ENCODE data around the gene FCHSD2. TPM values are rescaled to one million over a fixed set of nuclear protein-coding genes. Genes with fewer than 3 reads are reported as not detected.

Gene FCHSD2
- total and polyA plus RNA-seq, 9 of the 15 experiments (the other 6 are each of a cell fraction or from before 2014, with no cell fraction given) = 1.8 to 14.7 (median 6.4) TPM

DNA sequence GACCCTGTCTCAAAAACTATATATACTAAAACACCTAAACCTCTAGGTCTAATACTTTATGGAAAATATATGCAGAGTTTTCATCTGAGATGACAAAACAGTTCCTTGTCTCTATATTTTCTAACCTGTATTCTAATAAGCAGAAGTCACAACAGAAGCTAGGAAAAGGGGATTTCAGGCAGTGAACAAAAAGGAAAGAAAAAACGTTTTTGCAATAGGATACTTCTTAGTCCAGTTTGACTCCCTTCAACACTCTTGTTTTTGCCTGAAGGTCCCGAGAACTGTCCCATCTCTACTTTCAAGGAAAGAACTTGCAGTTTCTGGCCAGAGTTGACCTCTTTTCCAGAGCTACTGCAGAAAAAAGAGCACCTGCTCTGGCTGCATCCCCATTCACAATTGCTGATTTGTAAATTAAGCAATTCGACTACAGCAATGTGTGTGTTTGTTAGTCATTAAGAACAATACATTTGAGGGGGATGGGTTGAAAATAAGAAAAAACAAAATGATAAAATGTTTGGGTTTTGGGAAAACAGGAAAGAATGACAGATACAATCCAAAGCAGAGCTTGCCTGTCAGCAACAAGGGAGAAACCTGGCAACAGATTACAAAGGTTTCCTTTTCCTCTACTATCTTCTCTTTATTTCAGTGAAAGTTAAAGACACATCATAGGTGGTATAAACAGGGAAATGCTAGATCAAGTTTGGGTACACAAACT, 160.0 kb downstream of the FCHSD2 start:
- WGBS (ENCODE audit: insufficient coverage, low coverage, missing lambda C conversion rate) = 28% methylated on average over 3 of the region's 3 CpGs
- Histone ChIP-seq H3K4me3 (no peak overlapping the region), H3K4me1 (replicated peaks in 1 of 2; ENCODE audit: control insufficient read depth in 2 of 2, insufficient read depth in 2 of 2, low read length in 2 of 2) (no peaks in the 10 kb centered on the region), H4K20me1 (replicated peaks; ENCODE audit: control insufficient read depth, insufficient read depth, low read length) (no peaks in the 10 kb centered on the region), H3K9ac (ENCODE audit: insufficient read depth in 1 of 2, low read depth in 2 of 2, low read length in 2 of 2) (no peak overlapping the region), H3K27me3 (ENCODE audit: control insufficient read depth in 2 of 2, insufficient read depth in 2 of 2, low read length in 2 of 2) (no peaks in the 10 kb centered on the region), H3K9me3 (replicated peaks; ENCODE audit: control insufficient read depth, insufficient read depth, low read depth, low read length) (no peaks in the 10 kb centered on the region), H3K27ac (ENCODE audit: extremely low read depth, low read depth, low read length) (no peak overlapping the region), H3K79me2 (ENCODE audit: control insufficient read depth, insufficient read depth, low read length) (no peaks in the 10 kb centered on the region), H3K36me3 (ENCODE audit: control insufficient read depth, insufficient read depth, low read length) (0 out of 3 replicates have a peak, but pooled peaks cover 2% of the 10 kb centered on the region), H2AFZ (ENCODE audit: low read depth, low read length) (no peak overlapping the region), H3K9me1 (ENCODE audit: control insufficient read depth, insufficient read depth, low read length) (no peaks in the 10 kb centered on the region), H3K4me2 (ENCODE audit: insufficient read depth, low read length) (no peak overlapping the region)
- ATAC-seq (no peak), FAIRE-seq (no peak), DNase-seq (ENCODE audit: extremely low read depth in 1 of 4, low spot score in 3 of 4) (no peak)
- intact Hi-C loops (cut with micrococcal nuclease) = no loop called here
- TF ChIP-seq TAL1 (IDR thresholded peaks at IDR 0.05) = no peak
- POLR2A ChIA-PET = interaction anchor here (0.6 to 1.5 kb wide), 2 partner anchors 9 to 319 kb away, joined by 5 read pairs; no protein-coding TSS in a partner anchor
- in situ Hi-C loops (cut with MboI) = no loop called here
- CTCF ChIA-PET (ENCODE audit: low intra/inter-chr PET ratio) = no interaction called here
- no TSS peak for BruUV-seq (replicated peaks)

DNA sequence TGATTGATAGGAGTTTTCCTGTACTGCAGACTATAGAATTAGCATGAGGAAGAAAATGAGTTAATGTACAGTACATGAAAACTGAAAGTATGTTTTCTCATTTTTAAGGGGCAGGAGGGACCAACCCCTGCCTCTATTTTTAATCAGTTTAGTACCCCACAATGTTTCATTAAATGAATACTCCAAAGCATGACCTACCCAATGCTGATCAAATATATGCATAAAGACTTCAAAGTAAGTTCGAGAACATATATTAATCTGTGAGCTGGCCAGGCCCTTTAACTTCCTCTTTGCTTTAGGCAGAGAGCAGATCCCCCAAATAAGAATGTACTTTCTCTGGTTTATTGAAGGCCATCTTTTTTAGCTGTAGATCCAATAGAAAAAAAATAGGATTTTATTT, 161.0 kb downstream of the FCHSD2 start:
- Histone ChIP-seq H3K27me3 (ENCODE audit: control insufficient read depth in 2 of 2, insufficient read depth in 2 of 2, low read length in 2 of 2) (no peaks in the 10 kb centered on the region), H3K79me2 (ENCODE audit: control insufficient read depth, insufficient read depth, low read length) (no peaks in the 10 kb centered on the region), H3K27ac (ENCODE audit: extremely low read depth, low read depth, low read length) (no peak overlapping the region), H3K36me3 (ENCODE audit: control insufficient read depth, insufficient read depth, low read length) (0 out of 3 replicates have a peak, but pooled peaks cover 2% of the 10 kb centered on the region), H3K9ac (ENCODE audit: insufficient read depth in 1 of 2, low read depth in 2 of 2, low read length in 2 of 2) (no peak overlapping the region), H3K4me2 (ENCODE audit: insufficient read depth, low read length) (no peak overlapping the region), H3K4me3 (no peak overlapping the region), H3K4me1 (replicated peaks in 1 of 2; ENCODE audit: control insufficient read depth in 2 of 2, insufficient read depth in 2 of 2, low read length in 2 of 2) (no peaks in the 10 kb centered on the region), H4K20me1 (replicated peaks; ENCODE audit: control insufficient read depth, insufficient read depth, low read length) (no peaks in the 10 kb centered on the region), H3K9me1 (ENCODE audit: control insufficient read depth, insufficient read depth, low read length) (no peaks in the 10 kb centered on the region), H2AFZ (ENCODE audit: low read depth, low read length) (no peak overlapping the region), H3K9me3 (replicated peaks; ENCODE audit: control insufficient read depth, insufficient read depth, low read depth, low read length) (no peaks in the 10 kb centered on the region)
- ChIA-PET CTCF (ENCODE audit: low intra/inter-chr PET ratio) (no interaction called here), POLR2A (interaction anchor here (0.6 to 1.5 kb wide), 4 partner anchors 8 to 321 kb away, joined by 3 to 5 read pairs (median 3); no protein-coding TSS in a partner anchor)
- 44% methylated on average over 1 of the region's 1 CpG for WGBS (ENCODE audit: insufficient coverage, low coverage, missing lambda C conversion rate)
- no peak for ATAC-seq
- no peak for DNase-seq (ENCODE audit: extremely low read depth in 1 of 4, low spot score in 3 of 4)
- in situ Hi-C loops (cut with MboI) = no loop called here
- intact Hi-C loops (cut with micrococcal nuclease) = no loop called here
- no TSS peak for BruUV-seq (replicated peaks)
- no peak for FAIRE-seq
- TF ChIP-seq SREBF2 (CRISPR knock-in tag; IDR thresholded peaks at IDR 0.05) (no peak), TARDBP (IDR thresholded peaks at IDR 0.05) (no peak), SP1 (CRISPR knock-in tag; IDR thresholded peaks at IDR 0.05) (no peak), SMARCC2 (IDR thresholded peaks at IDR 0.05; ENCODE audit: low read depth) (no peak)
- TF ChIP-seq, protein P1, sequence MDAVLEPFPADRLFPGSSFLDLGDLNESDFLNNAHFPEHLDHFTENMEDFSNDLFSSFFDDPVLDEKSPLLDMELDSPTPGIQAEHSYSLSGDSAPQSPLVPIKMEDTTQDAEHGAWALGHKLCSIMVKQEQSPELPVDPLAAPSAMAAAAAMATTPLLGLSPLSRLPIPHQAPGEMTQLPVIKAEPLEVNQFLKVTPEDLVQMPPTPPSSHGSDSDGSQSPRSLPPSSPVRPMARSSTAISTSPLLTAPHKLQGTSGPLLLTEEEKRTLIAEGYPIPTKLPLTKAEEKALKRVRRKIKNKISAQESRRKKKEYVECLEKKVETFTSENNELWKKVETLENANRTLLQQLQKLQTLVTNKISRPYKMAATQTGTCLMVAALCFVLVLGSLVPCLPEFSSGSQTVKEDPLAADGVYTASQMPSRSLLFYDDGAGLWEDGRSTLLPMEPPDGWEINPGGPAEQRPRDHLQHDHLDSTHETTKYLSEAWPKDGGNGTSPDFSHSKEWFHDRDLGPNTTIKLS (IDR thresholded peaks at IDR 0.05; ENCODE audit: borderline replicate concordance, low read depth) = no peak
- TF ChIP-seq, protein P2, sequence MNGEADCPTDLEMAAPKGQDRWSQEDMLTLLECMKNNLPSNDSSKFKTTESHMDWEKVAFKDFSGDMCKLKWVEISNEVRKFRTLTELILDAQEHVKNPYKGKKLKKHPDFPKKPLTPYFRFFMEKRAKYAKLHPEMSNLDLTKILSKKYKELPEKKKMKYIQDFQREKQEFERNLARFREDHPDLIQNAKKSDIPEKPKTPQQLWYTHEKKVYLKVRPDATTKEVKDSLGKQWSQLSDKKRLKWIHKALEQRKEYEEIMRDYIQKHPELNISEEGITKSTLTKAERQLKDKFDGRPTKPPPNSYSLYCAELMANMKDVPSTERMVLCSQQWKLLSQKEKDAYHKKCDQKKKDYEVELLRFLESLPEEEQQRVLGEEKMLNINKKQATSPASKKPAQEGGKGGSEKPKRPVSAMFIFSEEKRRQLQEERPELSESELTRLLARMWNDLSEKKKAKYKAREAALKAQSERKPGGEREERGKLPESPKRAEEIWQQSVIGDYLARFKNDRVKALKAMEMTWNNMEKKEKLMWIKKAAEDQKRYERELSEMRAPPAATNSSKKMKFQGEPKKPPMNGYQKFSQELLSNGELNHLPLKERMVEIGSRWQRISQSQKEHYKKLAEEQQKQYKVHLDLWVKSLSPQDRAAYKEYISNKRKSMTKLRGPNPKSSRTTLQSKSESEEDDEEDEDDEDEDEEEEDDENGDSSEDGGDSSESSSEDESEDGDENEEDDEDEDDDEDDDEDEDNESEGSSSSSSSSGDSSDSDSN (IDR thresholded peaks at IDR 0.05; ENCODE audit: borderline replicate concordance in 1 of 2, low read depth in 2 of 2, low read length in 2 of 2) = no peak

Data from K562 (cell line).